ENCODE measurements around the gene HEATR5A. TPM values are rescaled to one million over a fixed set of nuclear protein-coding genes. Genes with fewer than 3 reads are reported as not detected.

The HEATR5A gene
- total and polyA plus RNA-seq, 9 of the 15 experiments (the other 6 are each of a cell fraction or from before 2014, with no cell fraction given): 8.0 to 50.9 (median 23.0) TPM

DNA sequence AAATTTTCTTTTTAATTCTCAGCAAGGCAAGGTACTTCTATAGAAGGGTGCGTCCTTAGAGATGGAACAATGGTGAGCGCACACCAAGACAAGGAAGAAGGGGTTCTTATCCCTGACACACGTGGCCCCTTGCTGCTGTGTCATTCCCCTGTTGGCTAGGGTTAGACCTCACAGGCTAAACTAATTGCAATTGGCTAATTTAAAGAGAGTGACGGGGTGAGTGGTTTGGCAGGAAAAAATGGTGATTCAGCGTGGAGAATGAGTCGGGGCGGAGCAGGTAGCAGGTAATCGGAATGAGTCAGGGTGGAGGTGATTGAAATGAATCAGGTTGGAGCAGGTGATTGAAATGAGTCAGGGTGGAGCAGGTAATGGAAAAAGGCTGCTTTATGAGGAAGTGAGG, 176.5 kb downstream of the HEATR5A start (continued):
- TF ChIP-seq, protein P1, sequence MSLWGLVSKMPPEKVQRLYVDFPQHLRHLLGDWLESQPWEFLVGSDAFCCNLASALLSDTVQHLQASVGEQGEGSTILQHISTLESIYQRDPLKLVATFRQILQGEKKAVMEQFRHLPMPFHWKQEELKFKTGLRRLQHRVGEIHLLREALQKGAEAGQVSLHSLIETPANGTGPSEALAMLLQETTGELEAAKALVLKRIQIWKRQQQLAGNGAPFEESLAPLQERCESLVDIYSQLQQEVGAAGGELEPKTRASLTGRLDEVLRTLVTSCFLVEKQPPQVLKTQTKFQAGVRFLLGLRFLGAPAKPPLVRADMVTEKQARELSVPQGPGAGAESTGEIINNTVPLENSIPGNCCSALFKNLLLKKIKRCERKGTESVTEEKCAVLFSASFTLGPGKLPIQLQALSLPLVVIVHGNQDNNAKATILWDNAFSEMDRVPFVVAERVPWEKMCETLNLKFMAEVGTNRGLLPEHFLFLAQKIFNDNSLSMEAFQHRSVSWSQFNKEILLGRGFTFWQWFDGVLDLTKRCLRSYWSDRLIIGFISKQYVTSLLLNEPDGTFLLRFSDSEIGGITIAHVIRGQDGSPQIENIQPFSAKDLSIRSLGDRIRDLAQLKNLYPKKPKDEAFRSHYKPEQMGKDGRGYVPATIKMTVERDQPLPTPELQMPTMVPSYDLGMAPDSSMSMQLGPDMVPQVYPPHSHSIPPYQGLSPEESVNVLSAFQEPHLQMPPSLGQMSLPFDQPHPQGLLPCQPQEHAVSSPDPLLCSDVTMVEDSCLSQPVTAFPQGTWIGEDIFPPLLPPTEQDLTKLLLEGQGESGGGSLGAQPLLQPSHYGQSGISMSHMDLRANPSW (CRISPR knock-in tag; IDR thresholded peaks at IDR 0.05): no peak
- TF ChIP-seq PRDM10 (IDR thresholded peaks at IDR 0.05; ENCODE audit: partially characterized antibody) (no peak), DIDO1 (tag; IDR thresholded peaks at IDR 0.05; ENCODE audit: low read depth) (no peak), ZNF583 (CRISPR knock-in tag; IDR thresholded peaks at IDR 0.05) (no peak), MAFG (tag; conservative IDR thresholded peaks at IDR 0.05) (peak; percentile 77), ZNF311 (CRISPR knock-in tag; IDR thresholded peaks at IDR 0.05) (no peak), ZNF280B (CRISPR knock-in tag; IDR thresholded peaks at IDR 0.05) (no peak), NFRKB (IDR thresholded peaks at IDR 0.05; ENCODE audit: low read depth) (0 out of 2 replicates have a peak, but pooled peaks have one; percentile 32), BCOR (IDR thresholded peaks at IDR 0.05) (no peak), SAFB2 (IDR thresholded peaks at IDR 0.05; ENCODE audit: borderline replicate concordance, low read depth, low read length, severe bottlenecking) (no peak), ZNF436 (CRISPR knock-in tag; IDR thresholded peaks at IDR 0.05) (no peak), ZC3H8 (IDR thresholded peaks at IDR 0.05) (no peak), MEF2D (tag; conservative IDR thresholded peaks at IDR 0.05; ENCODE audit: low read depth) (no peak), ZNF668 (CRISPR knock-in tag; IDR thresholded peaks at IDR 0.05) (no peak), SMARCE1 (IDR thresholded peaks at IDR 0.05) (peak; percentile 53; the same call in 1 of the 2 replicates), ZFX (CRISPR knock-in tag; IDR thresholded peaks at IDR 0.05) (no peak), ZNF707 (CRISPR knock-in tag; conservative IDR thresholded peaks at IDR 0.05) (no peak)
- TF ChIP-seq, protein P2, sequence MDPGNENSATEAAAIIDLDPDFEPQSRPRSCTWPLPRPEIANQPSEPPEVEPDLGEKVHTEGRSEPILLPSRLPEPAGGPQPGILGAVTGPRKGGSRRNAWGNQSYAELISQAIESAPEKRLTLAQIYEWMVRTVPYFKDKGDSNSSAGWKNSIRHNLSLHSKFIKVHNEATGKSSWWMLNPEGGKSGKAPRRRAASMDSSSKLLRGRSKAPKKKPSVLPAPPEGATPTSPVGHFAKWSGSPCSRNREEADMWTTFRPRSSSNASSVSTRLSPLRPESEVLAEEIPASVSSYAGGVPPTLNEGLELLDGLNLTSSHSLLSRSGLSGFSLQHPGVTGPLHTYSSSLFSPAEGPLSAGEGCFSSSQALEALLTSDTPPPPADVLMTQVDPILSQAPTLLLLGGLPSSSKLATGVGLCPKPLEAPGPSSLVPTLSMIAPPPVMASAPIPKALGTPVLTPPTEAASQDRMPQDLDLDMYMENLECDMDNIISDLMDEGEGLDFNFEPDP (CRISPR knock-in tag; IDR thresholded peaks at IDR 0.05): no peak
